ENCODE data around the gene NEMF.

Gene NEMF

GRCh38 chr14:49886523-49886922 lies 33.9 kb upstream of the NEMF start:
- TF ChIP-seq, protein P1, sequence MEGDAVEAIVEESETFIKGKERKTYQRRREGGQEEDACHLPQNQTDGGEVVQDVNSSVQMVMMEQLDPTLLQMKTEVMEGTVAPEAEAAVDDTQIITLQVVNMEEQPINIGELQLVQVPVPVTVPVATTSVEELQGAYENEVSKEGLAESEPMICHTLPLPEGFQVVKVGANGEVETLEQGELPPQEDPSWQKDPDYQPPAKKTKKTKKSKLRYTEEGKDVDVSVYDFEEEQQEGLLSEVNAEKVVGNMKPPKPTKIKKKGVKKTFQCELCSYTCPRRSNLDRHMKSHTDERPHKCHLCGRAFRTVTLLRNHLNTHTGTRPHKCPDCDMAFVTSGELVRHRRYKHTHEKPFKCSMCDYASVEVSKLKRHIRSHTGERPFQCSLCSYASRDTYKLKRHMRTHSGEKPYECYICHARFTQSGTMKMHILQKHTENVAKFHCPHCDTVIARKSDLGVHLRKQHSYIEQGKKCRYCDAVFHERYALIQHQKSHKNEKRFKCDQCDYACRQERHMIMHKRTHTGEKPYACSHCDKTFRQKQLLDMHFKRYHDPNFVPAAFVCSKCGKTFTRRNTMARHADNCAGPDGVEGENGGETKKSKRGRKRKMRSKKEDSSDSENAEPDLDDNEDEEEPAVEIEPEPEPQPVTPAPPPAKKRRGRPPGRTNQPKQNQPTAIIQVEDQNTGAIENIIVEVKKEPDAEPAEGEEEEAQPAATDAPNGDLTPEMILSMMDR (IDR thresholded peaks at IDR 0.05; ENCODE audit: low read depth, low read length, missing control alignments): no peak
- no peak overlapping the region for H3K4me3 ChIP-seq (replicated peaks; ENCODE audit: low read depth, low read length)
- no peak for DNase-seq (ENCODE audit: extremely low read depth, low read depth)

- TF ChIP-seq, protein P1 (IDR thresholded peaks at IDR 0.05; ENCODE audit: low read depth, low read length, missing control alignments): no peak
- no peak for DNase-seq (ENCODE audit: extremely low read depth, low read depth)
- no peak overlapping the region for H3K4me3 ChIP-seq (replicated peaks; ENCODE audit: low read depth, low read length)
Measured at GRCh38 chr14:49882826-49883694, 30.5 kb upstream of the NEMF start.

DNA sequence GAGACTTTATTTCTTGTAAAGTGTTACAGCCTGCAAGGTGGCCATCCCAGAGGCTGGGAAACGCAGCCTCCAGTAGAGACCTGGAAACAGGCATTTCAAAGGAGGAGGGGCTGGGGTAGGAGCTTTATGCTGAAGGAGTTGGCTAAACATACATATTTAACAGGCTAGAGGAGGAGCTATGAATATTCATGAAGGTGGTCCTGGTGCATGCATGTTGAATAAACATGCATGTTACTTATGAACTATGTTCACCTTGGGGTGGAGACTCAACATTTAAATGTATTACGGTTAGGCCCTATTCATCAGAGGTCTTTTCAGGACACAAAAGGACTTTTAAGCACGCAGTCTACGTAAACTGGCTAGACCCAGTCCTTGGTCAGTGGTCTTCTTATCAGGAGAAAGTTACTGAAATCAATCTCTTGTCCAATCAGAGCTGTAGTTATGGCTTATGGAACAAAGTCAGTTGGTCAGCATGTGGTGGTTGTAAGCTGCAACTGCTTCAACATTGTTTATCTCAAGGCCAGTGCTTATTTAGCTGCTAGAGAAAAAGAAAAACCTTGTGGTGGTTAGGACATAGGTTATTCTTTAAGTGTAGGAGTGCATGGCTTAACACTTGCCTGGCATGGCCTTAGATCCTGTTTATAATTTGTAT lies 28.9 kb upstream of the NEMF start:
- no peak overlapping the region for H3K4me3 ChIP-seq (replicated peaks; ENCODE audit: low read depth, low read length)
- TF ChIP-seq, protein P1 (IDR thresholded peaks at IDR 0.05; ENCODE audit: low read depth, low read length, missing control alignments): no peak
- no peak for DNase-seq (ENCODE audit: extremely low read depth, low read depth)

DNA sequence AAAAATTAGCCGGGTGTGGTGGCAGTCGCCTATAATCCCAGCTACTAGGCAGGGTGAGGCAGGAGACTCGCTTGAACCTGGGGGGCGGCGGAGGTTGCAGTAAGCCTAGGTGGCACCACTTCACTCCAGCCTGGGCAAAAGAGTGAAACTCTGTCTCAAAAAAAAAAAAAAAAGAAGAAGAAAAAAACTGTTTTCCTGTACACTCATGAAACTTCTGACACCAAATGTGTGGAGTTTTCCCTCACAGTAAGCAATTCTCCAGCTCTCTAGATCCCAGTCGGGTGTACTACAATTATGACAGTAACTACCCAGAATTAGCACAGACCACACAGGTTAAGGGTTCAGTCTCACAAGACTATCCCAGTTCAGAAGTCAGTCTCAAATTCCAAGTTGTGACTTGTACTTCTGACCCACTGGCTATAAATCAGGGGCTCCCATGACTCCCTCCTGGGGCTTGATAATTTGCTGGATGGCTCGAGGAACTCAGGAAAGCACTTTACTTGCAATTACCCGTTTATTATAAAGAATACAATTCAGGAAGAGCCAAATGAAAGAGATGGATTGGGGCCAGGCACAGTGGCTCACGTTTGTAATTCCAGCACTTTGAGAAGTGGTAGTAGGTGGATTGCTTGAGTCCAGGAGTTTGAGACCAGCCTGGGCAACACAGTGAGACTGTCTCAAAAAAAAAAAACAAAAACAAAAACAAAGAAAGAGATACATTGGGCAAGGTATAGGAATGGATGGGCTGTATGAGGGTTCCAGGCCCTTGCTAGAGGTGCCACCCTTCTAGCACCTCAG lies 27.9 kb upstream of the NEMF start:
- H3K4me3 ChIP-seq (replicated peaks; ENCODE audit: low read depth, low read length): no peak overlapping the region
- DNase-seq (ENCODE audit: extremely low read depth, low read depth): no peak
- TF ChIP-seq, protein P1 (IDR thresholded peaks at IDR 0.05; ENCODE audit: low read depth, low read length, missing control alignments): no peak

DNA sequence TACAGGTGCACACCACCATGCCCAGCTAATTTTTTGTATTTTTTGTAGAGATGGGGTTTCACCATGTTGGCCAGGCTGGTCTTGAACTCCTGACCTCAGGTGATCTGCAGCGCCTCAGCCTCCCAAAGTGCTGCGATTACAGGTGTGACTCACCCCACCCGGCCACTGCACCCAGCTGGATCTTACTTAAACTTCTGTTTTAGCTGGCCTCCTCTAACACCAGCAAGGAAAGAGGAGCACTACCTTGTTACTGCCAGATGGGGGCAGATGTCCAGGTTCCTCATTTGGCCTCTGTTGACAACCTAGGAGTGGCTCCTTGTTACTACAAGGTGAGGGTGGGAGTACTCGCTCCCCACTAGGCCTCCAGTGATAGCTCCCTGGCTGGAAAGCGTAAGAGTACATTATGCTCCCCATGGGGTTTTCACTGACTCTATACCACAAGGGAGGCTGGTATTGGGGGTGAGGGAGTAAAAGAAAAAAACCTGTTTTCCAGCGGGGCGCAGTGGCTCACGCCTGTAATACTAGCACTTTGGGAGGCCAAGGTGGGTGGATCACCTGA lies 27.1 kb upstream of the NEMF start:
- TF ChIP-seq, protein P1 (IDR thresholded peaks at IDR 0.05; ENCODE audit: low read depth, low read length, missing control alignments): peak; percentile 74
- no peak for DNase-seq (ENCODE audit: extremely low read depth, low read depth)
- H3K4me3 ChIP-seq (replicated peaks; ENCODE audit: low read depth, low read length): no peak overlapping the region

DNA sequence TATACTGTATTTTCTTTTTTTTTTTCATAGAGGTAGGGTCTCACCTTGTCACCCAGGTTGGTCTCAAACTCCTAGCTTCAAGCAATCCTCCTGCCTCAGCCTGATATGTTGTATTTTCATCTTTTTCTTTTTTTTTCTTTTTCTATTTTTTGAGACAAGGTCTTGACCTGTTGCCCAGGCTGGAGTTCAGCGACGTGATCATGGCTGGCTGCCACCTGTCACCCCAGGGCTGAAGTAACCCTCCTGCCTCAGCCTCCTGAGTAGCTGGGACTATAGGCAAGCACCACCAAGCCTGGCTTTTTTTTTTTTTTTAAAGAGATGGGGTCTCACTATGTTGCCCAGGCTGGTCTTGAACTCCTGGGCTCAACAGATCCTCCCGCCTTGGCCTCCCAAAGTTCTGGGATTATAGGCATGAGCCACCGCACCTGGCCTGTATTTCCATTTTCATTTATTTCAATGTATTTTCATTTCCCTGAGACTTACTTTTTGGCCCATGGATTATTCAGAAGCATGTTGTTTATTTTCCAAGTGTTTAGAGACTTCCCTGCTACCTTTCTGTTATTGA lies 24.1 kb upstream of the NEMF start:
- DNase-seq (ENCODE audit: extremely low read depth, low read depth): no peak
- TF ChIP-seq, protein P1 (IDR thresholded peaks at IDR 0.05; ENCODE audit: low read depth, low read length, missing control alignments): no peak
- no peak overlapping the region for H3K4me3 ChIP-seq (replicated peaks; ENCODE audit: low read depth, low read length)
